HG02571 (cell line): Measurements from ENCODE around the gene SLC22A2.

Source experiments
- ATAC-seq: cut with Tn5 transposase; IDR thresholded peaks from one replicate; pipeline ENCODE4 v1.9.1; 2021; ENCODE audit warnings: mild to moderate bottlenecking, moderate library complexity; ENCODE audit not compliant: unreplicated experiment

SLC22A2 gene

DNA sequence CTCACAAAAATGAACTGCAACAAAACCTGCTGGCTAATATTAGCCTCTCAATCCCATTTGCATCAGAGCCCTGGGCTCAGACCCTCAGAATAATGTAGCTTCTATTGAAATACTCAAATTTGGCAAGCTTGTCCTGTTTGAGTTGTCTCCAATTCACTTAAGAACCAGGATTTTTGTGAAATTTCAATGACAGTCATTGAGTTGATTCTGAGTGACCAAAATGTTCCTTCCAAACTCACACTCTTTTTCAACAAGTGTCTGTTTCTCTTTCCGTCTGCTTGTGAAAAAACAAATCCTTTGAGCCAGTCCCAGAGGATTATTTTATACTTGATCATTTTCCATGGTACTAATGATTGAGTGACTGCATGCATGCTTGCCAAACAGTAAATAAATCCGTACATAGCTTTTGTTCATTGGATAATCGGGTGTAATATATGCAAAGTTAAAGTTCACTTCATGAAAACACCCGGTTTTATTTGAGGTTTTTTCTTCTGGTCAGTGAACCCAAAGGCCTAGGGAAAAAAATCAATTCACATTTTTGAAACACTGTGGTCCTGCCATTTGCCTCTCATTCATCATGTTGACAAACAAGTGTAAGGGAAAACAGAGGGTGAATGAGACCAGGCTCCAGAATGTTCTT lies 16.4 kb upstream of the SLC22A2 start:
- ATAC-seq: no peak

DNA sequence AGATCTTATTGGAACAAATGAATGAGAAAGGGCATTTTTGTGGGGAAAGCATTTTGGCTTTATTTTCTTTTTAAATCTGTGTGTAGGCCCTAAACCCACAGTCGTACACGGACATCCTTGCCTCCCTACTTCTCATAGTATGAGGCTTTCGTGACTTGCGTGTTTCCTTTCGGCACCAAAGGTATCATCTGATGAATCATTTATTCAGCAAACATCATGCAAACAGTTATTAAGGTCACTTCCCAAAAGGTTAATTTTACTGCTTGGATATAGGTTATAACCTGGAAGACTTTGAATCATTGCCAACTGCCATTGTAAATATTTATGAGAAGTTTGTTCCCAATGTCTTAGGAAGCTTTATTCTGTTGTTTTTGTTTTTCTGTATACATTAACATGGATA lies 15.1 kb upstream of the SLC22A2 start:
- no peak for ATAC-seq

DNA sequence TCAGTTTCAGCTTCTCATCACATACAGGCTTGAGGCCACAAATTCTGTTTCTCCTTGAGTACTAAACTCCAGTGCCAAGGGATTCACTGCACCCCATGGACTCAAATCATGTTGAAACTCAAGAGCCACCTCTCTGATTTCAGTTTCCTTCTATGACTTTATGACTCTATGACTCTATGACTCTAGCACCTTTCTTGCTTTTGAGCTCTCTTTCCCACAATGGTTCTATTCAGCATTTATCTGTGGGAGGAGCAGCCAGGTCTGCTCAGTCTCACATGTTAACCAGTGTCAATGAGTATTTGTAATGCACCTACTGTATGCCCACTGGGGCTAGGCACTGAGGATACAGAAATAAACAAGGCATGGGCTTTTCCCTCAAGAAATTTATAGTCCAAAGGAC lies 14.6 kb upstream of the SLC22A2 start:
- no peak for ATAC-seq

DNA sequence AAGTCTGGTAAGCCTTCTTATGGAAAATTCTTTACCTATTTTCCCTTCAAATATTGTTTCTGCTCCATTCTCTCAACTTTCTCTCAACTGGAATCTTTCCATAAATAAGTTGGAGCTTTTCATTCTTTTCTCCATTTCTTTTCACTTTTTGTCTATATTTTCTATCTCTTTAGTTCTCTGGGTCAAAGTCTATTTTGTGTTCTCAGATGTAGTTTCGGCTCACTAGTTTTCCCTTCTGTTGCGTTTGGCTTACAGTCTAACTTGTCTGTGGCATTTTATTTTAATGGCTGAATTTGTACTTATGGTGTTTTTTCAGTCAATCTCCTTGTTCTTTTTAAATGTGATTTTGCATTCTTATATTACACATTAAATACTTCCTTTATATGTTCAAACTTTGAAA lies 14.1 kb upstream of the SLC22A2 start:
- ATAC-seq: no peak

DNA sequence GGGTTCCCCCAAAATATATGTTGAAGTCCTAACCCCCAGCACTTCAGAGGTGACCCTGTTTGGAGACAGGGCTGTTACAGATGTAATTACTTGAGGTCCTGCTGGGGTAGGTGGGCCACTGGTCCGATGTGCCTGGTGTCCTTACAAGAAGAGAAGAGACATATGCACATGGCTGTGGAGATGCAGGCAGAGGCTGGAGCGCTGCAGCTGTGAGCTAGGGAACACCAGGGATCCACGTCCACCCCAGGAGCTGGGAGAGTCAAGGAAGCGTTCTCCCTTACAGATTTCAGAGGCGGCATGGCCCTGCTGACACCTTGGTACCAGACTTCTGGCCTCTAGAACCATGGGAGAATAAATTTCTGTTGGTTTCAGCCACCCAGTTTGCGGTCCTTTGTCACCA lies 11.7 kb upstream of the SLC22A2 start:
- ATAC-seq: no peak

DNA sequence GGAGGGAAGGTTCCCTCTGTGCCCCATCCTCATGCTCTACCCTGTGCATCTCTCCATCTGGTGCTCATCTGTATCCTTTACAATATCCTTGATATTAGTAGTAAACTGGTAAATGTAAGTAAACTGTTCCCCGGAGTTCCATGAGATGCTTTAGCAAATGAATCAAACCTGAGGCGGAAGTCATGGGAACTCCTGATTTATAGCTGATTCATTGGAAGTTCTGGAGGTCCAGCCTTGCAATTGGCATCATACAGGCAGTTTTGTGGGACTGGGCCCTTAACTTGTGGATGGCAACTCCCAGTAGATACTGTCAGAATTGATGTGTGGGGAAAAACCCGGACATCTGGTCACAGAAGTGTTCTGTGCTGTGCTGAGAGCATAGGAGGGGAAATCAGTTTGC lies 11.2 kb upstream of the SLC22A2 start:
- ATAC-seq: no peak

DNA sequence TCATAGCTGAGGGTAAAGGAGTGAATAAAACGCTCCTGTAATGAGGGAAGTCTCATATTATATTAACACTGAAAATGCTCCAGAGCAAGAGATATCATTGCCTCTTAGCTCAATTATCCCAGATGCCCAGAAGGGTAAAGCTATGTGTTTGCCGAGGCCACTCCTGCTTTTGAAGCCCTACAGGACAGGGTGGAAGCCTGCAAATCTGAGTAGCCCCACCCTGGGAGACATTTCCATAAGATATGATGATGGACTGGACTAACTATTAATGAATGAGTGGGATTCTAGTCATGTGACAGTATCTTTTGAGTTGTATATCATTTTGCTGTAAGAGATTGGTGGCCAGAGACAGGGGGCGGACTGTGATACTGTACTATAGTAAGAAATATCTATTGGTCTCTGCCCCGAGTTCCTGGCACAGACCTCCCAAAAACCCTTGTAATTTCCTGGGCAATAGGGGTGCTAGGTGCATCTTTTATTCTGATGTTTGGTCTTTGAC lies 10.5 kb upstream of the SLC22A2 start:
- ATAC-seq: no peak

DNA sequence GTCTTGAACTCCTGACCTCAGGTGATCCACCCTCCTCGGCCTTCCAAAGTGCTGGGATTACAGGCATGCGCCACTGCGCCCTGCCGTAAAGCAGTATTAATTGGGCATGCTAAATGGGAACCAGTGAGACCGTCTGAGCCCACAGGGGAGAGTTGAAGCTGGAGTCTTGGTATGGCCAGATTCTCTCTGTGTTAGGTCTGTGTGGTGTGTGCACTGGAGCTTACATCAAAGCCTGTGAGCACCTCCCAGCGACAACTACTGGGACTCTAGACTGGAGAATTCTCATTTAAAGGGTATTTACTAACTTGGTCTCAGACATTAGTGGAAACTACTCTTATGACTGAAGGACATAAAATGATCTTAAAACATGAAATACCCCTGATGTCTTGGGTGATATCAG lies 8.5 kb upstream of the SLC22A2 start:
- ATAC-seq: no peak

DNA sequence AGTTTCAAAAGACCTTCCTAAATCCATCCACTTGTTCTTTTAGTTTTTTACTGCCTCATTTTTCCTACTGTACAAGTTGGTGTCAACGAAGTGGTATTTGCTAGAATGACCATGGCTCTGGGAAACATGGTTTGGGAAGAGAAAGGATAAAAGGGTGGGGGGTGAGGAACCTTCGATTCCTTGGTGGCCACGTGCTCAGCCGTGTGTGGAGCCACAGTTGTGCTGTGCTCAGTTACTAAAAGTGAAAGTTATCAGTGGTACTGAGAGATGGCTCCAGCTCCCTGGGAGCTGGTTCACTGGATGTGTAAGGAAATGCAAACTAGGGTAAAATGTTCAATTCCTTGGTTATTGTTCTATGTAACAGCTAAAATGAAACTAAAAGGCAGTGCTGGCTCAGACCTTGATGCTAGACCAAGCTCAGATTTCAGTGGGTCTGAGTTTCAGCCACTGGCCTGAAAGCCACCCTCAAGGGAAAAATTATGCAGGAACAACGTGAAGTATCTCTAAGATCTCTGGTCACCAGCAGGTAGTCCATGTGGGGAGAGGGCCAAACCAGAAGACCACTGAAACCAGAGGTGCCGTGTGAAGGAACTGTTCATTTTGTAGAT lies 7.4 kb upstream of the SLC22A2 start:
- no peak for ATAC-seq

DNA sequence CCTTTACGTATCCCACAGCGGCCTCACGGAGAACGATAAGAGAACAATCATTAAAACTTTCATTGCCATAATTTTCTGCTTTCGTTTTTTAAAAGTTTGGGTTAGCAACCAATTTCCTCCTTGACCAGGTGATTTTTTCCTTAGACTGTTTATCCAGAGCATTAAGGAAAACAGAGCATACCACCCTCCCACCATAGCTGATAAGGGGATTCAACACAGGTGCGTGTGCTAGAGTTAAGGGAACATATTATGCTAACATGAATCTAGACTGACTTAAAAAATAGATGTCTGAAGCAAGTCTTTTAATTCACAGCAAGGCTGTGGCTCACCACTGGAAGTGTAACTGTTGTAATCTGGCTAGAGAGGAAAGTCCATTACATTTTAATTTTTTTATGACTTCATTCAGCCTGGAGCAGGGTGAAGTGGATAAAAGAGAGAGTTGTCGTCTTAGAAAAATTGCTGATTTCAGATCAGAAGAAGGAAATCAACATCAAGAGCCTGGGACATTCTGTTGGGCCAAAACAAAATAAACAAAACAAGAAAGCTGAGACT lies 5.5 kb upstream of the SLC22A2 start:
- ATAC-seq: no peak

DNA sequence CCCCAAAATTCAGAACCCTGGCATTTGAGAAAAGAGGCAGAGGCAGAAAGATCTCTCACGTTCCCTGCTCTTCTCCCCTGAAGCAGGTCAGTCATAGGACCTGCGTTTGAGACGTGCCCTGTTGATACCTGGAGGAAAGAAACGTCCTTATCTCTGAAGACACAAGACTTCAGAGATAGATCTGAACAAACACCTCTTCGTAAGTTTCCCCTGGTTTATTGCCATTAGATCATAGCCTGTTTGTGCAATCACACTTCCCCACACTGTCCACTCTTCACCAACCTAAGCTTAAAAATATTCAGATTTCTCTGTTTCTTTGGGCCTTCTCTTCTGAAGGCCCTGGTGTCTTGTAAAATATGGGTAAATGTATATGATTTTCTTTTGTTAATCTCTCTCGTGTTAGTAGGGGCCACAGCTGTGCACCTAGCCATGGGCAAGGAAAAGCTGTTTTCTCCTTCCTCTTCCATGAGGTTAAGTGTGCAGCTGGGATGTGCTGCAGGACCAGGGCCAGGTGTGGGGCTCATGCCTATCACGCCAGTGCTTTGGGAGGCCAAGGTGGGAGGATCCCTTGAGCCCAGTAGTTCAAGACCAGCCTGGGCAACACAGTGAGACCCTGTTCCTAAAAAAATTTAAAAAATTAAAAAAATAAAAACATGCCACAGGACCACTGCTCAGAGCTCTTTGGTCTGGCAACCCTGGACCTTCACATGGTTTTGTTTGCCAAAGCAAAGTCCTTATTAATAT lies 4.7 kb upstream of the SLC22A2 start:
- ATAC-seq: no peak

DNA sequence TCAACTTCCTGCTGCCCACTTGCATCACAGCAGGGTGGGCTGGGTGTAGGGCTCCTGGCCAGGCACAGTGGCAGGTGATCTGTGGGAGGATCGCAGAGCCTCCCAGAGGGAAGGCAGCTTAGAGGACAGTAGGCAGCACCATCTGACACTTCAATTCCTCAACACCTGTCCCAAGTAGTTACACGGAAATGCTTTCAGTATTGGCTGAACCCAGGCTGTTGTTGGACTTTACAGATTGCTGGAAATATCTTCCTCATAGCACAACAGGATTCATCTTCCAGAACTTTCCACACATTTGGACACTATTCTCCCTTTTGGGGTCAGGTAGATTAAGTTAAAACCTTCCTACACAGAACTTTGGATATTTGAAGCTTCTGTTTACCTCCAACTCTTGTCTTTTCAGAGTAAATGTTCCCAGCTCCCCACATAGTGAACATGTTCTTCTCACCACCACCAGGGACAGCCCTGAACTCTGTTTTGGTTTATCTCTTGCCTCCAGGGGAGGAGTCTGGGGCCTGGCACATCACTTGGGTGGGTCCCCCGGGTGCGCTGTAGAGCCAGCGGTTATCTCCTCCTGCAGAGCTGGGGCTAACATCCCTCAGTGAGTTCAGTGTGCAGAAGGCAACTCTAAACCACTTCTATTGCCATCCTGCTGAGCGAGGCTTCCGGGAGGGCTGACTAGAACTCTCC lies 3.5 kb upstream of the SLC22A2 start:
- no peak for ATAC-seq

DNA sequence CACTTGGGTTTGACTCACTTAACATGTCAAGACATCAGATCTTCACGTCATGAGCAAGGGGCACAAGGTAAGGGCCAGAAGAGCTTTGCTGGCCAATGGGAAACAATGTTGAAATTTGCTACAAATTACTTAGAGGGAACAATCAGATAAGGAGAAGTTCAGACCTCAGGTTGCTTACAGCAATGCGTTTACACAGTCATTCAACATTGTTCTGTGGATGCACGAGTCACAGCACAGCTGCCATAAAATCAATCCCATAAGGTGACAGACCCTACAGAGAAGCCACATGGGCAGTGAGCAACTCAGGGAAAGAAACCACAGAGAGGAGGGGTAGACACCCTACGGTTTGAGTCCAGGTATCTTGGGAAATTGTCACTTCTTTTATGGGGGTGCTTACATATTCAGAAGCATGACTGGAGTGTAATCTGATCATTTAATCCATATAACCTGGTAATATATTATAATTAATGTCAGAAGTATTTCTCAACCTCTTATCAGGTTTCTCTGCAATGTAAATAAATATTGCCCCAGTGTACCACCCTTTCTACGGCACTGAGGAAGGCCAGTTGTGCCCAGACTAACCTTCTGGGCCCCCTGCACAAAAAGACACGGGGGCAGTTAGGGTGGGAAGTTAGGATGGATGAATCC lies 2.3 kb upstream of the SLC22A2 start:
- no peak for ATAC-seq

DNA sequence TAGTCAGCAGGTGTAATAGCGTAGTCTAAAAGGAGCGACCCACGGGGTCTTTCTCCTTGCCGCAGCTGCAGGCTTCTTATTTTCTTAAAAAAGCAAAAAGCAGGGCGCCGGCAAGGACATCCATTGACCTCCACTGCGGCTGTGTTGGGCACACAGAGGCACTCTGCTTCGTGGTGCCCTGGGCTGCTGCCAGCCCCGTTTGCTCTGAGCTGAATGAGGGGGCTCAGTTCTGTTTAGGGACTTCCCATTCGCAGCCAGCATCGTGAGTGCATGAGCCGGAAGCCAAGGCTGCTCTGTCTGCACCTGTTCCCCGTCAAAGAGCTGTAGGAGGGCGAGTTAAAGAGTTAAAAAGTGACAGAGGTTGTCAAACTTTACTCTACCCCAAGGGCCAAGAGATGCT lies 1.7 kb upstream of the SLC22A2 start:
- no peak for ATAC-seq

DNA sequence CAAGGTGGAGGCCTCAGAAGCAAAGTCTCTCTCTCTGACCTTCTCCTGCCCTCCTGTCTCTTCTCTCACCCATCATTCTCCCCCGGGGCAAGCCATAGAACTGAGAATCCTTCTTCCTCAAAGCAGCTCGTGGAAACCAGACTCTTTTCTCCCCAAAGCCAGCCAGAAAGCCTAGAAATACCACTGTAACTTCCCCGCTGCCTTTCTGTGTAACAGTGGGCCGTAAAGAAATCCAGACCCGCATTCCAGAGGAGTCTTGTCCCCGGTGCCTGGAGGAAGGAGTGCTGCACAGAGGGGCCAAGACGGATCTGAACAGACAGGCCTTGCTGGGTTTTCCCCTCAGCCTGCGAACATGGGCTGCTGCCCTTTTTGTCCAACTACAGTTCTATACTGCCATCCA lies 977 bp upstream of the SLC22A2 start:
- no peak for ATAC-seq

DNA sequence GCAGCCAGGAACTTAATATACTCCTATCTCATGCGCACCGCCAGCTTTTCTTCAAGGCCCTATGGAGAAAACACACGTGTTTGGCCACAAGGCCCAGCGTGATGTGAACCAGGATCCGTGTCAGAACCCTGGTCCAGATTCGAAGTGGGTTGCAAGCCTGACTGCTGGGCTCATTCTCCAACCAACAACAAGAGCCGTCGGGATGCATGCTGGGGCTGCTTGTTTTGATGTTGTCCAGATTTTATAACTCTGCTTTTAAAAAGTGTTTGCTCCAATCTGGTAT lies 463 bp upstream of the SLC22A2 start:
- no peak for ATAC-seq

DNA sequence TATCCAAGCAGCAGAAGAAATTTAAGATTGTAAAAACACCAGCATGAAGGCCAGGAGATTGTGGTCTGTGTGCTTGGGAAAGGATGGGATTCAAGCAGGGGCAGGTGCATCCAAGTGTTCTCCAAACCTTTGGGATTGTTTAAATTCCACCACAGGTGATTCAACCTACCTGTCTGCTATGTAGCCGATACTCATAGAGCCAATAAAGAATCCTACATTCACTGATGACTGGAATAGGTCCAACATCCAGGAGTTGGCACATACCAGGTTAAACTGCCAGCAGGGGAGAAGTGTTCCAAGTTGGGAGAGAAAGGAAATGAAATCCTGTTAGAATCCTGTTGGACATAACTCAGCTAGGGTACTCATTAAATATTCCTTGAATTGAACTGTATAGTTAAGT lies 2.2 kb downstream of the SLC22A2 start:
- no peak for ATAC-seq

DNA sequence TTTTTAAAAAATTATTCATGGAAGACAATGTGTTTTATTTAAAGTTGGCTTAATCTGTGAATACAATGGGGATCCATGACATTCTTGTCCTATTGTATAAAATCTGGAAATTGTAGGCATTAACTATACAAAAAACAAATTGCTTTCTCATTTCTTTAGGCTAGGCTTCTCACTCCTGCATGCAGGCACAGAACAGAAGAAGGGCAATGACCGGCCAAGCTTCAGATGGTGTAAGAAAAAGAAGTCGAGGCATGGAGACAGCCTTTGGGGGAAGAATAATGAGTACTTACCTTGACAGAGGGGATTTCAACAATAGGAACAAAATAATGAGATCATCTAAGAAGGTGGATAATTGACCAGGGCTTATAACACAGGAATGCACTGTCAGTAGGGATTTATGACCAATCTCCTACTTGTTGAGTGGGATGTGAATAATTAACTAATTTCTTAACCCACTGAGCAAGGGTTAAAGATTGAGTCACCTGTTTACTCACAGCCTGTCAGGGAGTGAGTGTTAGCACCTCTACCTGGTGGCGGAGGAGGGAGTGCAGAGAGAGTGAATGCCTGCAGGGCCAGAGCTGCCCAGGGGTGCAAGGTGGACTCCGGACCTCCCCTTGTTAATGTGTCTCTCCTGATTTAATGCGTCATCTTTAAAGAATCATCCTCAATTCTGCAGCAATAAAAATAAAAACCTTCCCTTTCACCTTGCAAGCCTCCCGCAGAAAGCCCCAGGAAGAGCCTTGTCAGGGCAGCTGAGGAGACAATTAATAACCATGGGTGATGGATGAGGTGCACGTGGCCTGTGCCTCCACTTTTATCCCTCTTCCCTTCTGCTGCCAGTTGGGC lies 3.9 kb downstream of the SLC22A2 start:
- ATAC-seq: no peak

DNA sequence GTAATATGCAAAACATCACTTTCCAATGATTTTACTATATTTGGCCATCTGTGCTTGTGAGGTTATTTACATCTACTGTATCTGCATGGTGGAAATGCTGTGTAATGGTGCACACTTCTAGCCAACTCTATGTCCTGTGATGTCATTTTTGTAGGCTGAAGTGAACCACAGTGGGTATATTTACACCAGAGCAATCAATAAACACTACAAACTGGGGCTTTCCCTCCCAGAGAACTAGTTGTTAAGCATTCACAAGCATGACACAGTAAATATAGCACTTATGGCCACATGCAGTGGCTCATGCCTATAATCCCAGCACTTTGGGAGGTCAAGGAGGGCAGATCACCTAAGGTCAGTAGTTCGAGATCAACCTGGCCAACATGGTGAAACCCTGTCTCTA lies 4.9 kb downstream of the SLC22A2 start:
- no peak for ATAC-seq

DNA sequence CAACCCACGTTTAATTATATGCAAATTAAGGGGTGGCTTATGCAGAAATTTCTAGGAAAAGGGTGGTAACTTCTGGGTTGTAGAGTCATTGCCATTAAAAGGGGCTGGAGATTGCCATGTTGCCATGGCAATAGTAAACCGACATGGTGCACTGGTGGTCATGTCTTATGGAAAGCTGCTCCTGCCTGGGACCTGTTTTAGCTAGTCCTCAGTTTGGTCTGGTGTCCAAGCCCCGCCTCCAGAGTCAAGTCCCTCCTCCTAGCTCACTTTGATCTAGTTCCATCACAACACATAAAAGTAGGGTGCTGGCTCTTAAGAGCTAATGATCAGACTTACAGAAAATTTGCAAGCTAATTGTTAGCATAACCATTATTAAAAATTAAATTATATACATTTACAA lies 5.3 kb downstream of the SLC22A2 start:
- ATAC-seq: no peak
